Caki2 (cell line): Measurements from ENCODE around the gene LIX1. TPM values are rescaled to one million over a fixed set of nuclear protein-coding genes. Genes with fewer than 3 reads are reported as not detected.

Source experiments
- DNase-seq: peaks from one replicate; pipeline ENCODE4 v3.0.0-alpha.2; 2015; ENCODE audit warnings: low read depth
- in situ Hi-C: cut with HindIII; loops from 2 replicates; pipeline ENCODE4 v1.10.0; 2016; ENCODE audit warnings: low sequenced_read_pairs, low pct_unique_long_range_greater_than_20kb, mixed read lengths
- total RNA-seq: library from RNA; depleted of rRNA; stranded (reverse); fragments of >200 nt; shearing (Covaris generic); gene quantifications from 2 replicates; pipeline ENCODE4 v1.2.3, GENCODE V29; 2014; ENCODE audit warnings: low replicate concordance

LIX1 gene
- total RNA-seq, 1 experiment from 2014 or later, result not detected

DNA sequence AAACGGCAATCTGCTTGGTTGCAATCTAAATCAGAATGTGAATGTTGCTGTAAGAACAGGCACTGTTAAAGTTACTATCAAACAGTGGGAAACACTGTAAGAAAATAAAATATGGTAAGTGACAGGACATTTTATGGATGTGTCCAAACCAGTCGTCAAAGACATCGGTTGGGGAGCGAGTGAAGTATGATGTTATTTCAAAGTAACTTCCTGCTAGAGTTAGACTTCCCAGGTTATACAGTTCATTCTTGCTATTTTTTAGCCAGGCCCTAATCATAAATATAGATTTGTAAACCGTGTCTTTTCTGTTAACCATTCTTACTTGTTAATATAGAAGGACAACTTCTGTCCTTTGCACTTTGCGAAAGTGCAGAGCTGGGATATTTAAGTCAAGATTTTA is 30.2 kb downstream of the LIX1 start:
- in situ Hi-C loops, result no loop called here
- no peak for DNase-seq

DNA sequence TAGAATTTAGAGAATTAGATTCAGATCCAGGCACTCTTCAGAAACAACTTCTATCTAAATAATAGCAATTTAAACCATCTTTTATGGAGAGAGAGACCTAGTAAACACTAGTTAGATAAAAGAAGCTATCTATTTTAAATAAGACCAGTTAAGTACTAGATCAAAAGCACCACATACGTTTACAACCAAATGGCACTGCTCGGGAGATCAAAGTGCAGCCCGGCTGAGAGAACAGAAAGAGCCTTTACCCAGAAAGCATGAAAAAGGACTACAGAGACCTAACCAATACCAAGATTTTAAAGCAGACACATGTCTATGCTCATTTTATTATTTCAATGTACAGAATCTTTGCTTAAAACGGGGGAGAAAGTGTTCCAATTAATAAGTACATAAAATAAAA is 30.8 kb downstream of the LIX1 start:
- DNase-seq, result no peak
- in situ Hi-C loops, result no loop called here

DNA sequence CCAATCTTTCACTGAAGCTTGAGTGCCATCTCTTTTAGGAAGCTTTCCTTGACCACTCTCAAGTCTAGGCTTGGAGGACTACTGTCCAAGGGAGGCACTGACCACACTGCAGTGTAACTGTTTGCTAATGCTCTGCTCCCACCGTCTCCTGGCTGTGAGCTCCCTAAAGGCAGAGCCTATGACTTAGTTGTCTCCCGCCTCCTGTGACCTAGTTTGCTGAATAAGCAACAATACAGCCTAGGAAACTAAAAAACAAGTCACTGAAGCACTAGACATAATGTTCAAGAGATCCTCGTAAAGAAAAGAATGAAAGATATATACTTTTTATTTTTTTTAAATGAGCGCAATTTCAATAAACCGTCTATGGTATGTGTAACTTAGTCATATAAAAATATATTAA is 31.4 kb downstream of the LIX1 start:
- no peak for DNase-seq
- in situ Hi-C loops, result no loop called here

DNA sequence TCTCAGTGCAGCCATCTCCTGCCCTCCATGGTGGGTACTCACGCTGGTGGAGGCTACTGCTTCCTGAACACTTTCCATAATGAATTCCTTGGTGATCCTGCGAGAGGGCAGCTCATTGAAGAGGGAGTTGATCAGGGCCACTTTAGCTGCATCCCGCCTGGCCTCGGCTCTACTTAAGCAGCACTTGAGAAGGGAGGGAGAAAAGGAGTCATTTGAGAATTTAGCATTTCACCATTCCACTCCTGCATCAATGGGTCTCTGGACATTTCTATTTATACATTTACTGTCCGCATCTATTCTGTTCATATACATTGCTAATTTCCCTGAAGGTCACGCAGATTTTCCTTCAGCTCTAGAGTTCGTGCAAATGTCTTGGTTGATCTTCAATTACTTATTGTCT is 35.1 kb downstream of the LIX1 start:
- DNase-seq, result no peak
- in situ Hi-C loops, result no loop called here

DNA sequence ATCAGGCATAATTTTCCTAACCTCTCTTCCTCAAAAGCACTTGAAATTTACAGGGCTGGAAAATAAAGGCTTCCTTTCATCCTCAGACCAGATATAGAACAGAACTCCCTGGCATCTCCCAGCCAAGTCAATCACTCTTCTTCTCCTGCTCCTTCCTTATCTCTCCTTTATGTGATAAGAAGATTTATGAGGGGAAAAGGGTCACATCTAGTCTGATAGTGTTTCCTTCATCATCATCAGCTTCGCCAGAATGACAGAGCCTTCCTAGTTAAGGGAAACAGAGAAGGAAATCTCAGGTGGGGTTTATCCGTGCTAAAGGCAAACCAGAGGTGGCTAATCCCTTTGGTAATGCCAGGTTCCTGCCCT is 36.2 kb downstream of the LIX1 start:
- in situ Hi-C loops, result no loop called here
- DNase-seq, result no peak

DNA sequence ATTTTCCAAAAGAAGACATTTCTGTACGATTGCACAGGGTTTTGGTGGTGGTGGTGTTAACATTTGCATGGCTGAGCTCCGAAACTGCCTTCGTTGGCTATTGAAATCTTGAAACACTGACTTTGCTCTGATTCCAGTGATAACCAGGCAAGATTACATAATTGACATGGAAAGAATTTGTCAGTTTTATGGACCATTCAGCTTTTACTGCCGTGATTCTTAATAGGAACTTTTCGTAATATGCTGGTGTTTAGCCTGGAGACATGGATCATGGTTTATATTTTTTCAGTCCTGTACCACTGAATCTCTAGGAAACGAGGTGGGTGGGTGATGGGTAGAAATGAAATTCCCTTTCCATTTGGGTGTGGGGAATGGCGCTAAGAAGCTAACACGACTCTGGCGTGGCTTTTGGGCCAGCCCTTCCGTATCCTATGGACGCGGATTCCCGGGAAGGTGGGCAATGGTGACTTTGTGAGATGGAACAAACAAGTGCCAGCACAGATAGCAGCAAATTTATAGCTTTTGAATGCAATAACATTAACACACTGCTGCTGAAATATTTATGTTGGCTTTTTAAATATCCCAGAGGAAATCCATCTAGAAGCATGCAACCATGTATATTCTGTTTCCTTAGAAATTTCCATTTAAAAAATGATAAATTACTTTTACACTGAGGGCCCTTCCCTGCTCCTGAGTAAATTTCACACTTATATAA is 36.8 kb downstream of the LIX1 start:
- in situ Hi-C loops, result no loop called here
- no peak for DNase-seq

DNA sequence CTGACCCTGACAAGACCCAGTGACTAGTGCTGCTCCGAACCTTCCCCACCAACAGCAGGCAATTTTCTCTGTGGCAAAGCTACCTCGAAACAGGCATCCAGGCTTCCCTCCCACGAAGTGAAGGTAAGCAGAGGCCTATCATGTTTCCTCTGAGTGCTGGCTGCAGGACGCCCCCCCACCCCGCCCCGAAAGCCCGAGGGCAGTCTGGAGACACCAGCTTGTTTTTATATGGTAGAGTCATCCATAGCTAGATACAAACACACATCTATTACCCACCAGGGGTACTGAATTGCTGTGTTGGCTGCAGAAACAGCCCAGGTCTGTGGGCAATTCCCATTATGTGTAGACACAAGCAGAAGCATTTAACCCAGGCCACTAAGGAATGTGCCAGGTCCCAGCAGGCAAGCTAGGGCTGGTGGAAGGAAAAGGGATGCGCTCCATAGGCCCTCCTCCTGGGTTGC is 40.4 kb downstream of the LIX1 start:
- in situ Hi-C loops, result no loop called here
- DNase-seq, result no peak

DNA sequence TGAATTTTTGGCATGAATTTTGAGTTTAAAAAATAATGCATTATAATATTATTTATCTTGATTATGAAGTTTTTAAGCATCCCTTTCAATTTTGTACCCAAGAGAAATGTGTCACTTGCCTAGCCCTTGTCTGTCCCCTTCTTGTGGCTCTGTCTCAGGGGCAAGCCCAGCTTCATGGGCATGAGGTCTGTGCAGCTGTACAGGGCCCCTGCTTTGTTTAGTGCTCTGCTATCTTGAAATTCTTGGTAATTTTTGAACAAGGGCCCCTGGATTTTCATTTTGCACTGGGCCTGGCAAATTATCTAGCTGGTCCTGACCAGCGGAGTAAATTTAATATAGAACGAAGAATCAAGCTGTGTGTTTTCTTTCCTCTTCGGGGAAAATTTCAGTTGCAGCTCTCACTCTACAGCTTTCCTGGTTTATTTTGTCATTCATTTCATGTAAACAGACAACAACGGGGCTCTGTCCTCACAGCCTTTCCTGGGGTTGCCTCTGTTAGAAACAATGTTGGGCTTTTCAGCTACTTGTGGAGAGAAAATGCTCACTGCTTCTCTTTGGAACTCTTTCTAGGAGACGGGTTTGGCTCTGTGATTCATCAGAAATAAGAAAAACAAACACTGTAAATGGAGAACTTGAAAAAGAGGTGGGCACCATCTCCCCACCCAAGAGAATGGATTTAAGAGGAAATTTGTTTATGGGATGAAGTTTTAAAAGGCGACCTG is 41.1 kb downstream of the LIX1 start:
- in situ Hi-C loops, result no loop called here
- DNase-seq, result no peak

DNA sequence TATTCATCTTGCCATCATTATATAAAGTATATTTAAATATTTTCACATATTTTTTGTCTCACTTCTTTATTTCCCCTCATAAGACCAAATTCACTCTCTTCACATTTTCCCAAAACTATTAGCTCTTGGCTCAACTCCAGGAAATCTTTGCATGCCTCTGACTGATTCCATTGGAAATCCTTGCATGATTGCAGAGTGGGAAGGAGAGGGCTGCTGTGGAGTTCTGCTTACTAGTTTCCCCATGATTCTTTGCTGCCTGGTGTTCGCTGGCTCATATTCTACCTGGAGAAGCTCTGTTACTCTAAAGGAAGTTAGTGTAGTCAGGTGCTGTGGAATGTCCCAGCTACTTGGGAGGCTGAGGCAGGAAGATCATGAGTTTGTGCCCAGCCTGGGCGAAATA is 41.9 kb downstream of the LIX1 start:
- in situ Hi-C loops, result no loop called here
- no peak for DNase-seq

DNA sequence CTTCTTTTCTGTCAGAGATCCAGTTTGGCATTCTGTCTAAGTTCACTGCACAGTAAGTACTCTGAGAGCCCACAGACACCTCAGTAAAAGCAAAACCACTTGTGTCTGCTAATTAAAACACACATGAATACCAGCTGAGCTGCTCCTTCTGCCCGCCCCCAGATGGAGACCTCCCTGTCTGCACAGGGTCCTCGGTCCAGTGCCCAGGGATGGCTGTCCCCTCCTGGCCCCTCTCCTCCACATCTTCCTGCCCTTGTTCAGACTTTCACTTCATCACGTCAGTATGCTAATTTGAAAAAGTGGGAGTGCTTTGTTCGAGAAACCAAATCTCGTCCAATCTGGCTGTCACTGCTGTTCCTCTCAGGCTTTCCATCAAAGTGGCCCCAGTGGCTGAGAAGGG is 43.5 kb downstream of the LIX1 start:
- in situ Hi-C loops, result no loop called here
- no peak for DNase-seq

DNA sequence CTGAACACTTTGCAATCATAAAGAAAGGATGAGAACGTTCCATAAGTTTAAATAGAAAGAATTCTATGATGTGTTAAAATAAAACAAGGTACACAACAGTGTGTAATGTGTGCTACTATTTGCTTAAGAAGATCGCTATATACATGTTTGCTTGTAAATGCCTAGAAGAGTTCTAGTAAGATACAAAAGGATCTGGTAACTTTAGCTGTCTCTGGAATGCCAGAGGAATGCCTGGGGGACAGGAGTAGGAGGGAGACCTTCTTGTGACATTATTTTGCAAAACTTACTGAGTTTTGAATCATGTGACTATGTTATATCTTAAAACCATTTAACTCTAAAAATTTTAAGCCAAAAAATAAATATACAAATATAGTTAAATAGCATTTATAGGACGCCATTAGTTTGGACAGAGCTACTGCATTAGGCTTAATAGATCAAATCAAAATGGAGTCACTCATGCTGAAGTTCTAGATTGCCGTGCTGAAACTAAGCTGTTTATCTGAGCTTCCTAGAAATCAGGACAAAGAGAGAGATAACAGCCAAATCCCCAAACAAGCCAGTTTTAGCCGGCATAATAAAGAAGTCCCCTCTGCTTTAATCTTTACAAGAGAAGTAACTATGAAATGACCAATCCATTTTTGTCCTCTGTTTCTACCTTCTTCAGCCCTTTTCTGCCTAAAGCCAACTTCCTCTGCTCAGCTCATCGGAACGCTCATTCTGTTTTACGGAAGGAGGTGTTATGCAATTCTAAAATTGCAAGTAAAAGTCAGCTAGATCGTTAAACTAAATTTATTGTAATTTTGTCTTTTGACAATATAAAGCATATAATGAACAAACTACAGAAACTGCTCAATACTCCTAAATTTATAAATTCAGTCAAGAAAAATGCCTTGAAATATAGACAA is 44.8 kb downstream of the LIX1 start:
- in situ Hi-C loops, result no loop called here
- DNase-seq, result no peak

DNA sequence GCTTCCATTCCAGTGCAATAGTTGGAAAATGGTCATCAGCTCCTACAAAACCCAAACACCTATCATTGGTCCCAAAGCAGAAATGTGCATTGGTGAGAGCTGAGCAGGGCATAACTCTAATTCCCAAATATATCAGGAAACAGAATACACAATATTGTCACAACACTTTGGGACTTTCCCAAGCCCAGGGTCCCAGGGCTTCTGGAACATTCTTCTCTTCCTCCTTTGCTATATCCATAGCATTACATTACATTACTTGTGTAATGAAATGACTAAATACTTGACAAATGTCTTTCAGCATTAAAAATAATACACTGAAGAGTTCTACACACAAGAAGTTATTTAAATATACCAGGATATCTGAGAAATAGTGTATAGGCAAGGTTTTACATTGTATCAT is 45.6 kb downstream of the LIX1 start:
- in situ Hi-C loops, result no loop called here
- no peak for DNase-seq

DNA sequence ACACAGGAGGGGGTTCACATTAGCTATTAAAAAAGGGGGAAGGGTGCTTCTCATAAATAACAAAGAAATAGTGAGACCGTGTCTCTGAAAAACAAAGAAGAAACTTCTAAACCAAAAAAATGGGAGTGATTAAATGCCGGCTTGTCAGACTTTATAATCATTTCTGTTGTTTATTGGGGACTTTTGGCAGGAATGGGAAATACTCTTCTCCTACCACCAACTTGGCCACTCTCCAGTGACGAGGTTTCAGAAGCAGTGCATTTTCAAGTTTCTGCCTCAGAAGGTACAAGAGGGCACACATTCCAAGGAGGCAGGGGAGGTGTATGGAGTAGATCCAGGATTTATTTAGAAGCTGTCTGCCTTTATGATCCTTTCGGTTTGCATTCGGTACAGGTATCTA is 46.2 kb downstream of the LIX1 start:
- DNase-seq, result no peak
- in situ Hi-C loops, result no loop called here

DNA sequence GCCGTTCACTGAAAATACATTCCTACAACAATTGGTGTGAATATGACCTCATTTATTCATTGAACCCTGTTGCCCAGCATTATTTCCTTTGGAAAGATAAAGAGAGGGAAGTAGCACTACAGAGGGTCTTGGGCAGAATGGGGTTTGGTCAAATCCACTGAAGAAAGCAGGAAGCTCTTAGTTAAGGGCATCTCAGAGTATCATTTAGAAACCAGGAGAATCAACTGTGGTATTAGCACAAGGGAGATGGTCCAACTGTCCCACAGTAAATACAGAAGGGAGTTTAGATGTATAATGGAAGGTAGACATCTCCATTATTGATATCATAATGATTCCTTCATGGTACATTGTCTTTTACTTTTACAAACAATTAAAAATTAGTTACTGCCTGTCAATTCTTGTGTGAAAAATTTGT is 47.1 kb downstream of the LIX1 start:
- in situ Hi-C loops, result no loop called here
- DNase-seq, result no peak

DNA sequence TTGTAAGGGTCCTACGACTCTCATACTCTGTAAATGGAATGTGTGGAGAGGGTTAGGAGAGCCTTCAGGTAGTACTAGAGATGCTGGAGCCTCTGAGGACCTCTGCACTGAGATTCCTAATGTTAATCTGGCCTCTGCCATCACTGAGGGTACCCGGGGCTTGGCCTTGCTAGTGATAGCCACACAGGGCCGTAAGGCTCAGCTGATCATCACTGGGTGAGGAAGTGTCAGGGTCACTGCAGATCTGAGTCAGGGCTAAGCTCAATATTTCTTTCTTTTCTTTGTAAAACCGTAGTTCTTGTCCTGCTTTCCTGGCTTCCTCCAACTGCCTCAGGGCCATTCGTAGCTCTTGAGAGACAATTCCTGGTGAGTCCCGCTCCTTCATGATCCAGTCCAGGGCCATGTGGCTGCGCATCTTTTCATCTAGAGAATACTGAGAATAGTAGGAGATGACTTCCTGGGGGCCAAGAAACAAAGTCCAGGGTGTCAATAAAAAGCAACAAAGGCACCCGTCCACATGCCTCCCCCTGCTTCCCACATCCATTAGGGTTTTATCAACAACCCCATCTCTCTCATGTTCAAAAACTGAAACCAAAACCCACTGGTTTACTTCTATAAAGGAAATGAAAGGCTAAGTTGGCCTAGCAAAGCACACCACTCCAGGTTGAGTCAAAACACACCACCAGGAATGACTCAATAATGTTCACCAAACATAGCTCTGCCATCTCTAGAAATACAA is 47.7 kb downstream of the LIX1 start:
- in situ Hi-C loops, result no loop called here

DNA sequence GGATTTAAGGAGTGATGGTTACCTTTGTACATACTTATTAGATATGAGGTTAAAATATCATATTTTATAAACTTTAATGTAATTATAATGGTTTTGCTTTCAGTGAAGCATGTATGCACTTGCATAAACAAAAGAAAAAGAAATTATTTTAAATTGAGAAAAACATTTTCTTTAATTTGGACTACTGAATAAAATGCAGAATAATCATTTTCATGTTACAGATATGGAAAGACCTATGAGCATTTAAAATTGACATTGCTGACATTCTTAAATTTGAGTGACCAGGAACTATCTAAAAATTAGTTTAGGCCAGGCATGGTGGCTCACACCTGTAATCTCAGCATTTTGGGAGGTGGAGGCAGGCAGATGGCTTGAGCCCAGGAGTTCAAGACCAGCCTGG is 49.2 kb downstream of the LIX1 start:
- no peak for DNase-seq
- in situ Hi-C loops, result no loop called here

More for the DNA sequence above, 47.7 kb downstream of the LIX1 start:
- DNase-seq, result no peak

DNA sequence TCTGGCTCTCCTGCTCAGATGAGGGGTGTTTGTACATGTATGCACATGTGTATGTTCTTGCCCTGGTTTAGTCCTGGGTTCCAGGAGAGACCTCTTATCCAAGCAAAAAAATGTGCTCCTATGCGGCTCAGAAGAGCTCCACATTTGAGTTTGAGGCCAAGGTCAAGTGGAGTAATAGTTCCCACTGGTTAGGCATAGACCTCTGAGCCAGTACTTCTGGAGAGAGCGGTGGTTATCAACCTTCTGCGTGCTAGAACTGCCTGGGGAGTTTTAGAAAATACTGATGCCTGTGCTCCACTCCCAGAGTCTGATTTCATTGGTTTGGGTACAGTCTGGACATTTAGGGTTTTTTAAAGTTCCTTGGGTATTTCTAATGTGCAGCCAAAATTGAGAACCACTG is 51.5 kb downstream of the LIX1 start:
- no peak for DNase-seq
- in situ Hi-C loops, result no loop called here

DNA sequence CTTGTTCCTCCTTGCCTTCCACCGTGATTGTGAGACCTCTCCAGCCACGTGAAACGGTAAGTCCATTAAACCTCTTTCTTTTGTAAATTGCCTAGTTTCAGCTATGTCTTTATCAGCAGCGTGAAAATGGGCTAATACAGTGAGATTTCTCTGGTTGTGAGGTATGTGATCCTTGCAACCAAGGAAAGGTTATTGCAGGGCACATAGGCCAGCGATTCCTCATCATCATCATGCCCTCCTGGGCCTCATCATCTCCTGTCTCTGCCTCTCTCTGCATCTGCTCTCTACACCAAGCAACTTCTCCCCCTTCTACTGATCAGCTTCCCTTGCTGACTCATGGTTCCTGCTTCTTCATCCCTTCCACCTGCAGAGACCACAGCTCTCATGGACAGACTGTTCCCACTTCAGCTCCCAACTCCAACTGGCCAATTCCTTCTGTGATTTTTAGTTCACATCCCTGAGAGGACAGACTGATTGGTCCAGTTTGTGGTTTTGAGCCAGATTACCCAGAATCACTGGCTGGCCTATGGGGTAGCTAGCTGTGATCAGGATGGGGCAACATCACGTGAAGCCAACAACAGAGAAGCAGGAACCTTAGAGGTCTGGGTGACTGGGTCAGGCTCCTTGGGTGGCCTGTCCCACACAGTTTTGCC is 53.1 kb downstream of the LIX1 start:
- in situ Hi-C loops, result no loop called here
- no peak for DNase-seq
